ENCODE measurements around the gene DPH7. TPM values are rescaled to one million over a fixed set of nuclear protein-coding genes. Genes with fewer than 3 reads are reported as not detected.
A peak's percentile ranks its signal among the peaks of the same experiment; 100 is the strongest.
"Not testable (repeated sequence)": the region's sequence is repeated elsewhere in the genome, so short reads cannot be mapped to it uniquely, and the experiment has no call there.

Gene DPH7
- total RNA-seq, 6 experiments from 2014 or later, result 18.2 to 20.7 (median 20.1) TPM

- peak overlapping the region; percentile 90 for H3K4me3 Mint-ChIP-seq
- H3K27me3 Mint-ChIP-seq (ENCODE audit: insufficient read depth), result no peaks in the 10 kb centered on the region
- H3K9me3 Mint-ChIP-seq, result no peaks in the 10 kb centered on the region
- peak overlapping the region; percentile 78 for H3K27ac Mint-ChIP-seq
- DNase-seq, result no peak
- peaks cover 28% of the 10 kb centered on the region for H3K4me1 Mint-ChIP-seq (ENCODE audit: low read depth)
- H3K36me3 Mint-ChIP-seq (ENCODE audit: low read depth), result peaks cover 19% of the 10 kb centered on the region
- TF ChIP-seq, protein P1, sequence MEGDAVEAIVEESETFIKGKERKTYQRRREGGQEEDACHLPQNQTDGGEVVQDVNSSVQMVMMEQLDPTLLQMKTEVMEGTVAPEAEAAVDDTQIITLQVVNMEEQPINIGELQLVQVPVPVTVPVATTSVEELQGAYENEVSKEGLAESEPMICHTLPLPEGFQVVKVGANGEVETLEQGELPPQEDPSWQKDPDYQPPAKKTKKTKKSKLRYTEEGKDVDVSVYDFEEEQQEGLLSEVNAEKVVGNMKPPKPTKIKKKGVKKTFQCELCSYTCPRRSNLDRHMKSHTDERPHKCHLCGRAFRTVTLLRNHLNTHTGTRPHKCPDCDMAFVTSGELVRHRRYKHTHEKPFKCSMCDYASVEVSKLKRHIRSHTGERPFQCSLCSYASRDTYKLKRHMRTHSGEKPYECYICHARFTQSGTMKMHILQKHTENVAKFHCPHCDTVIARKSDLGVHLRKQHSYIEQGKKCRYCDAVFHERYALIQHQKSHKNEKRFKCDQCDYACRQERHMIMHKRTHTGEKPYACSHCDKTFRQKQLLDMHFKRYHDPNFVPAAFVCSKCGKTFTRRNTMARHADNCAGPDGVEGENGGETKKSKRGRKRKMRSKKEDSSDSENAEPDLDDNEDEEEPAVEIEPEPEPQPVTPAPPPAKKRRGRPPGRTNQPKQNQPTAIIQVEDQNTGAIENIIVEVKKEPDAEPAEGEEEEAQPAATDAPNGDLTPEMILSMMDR (IDR thresholded peaks at IDR 0.05), result no peak
Measured at GRCh38 chr9:137552022-137552768, 26.5 kb downstream of the DPH7 start.

DNA sequence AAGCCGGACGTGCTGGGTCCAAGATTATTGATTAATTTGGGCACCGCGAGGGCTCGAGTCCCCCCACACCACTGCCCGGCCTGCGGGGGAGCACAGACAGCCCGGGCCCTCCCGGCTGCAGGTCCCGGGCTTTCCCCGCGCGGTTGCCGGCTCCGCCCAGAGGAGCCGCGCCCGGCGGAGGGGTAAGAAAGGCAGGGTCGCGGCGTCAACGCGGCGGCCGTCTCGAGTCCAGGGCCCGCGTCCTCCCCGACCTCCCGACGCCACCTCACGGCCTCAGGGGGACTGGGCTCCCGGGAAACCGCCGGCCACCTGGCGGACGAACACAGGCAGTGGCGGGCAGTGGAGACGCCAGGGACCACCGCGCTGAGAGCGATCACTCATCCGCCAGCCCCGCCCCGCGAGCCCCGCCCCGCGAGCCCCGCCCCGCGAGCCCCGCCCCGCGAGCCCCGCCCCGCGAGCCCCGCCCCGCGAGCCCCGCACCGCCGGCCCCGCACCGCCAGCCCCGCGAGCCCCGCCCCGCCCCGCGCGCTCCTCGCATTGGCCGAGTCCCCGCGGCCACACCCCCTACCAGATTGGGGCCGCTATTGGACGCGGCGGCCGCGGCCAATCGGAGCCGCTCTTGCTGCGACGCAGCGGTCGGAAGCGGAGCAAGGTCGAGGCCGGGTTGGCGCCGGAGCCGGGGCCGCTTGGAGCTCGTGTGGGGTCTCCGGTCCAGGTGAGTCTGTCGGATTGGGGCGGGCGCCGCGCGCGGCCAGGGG is 27.3 kb downstream of the DPH7 start, which contains the start of gene MRPL41:
TSS of gene MRPL41 (plus strand) at position 616 of the 758 bp plus-strand sequence. CDS start 203 bp downstream, outside the sequence.
- Mint-ChIP-seq H3K4me3 (peak within 1 kb of the TSS; percentile 90), H3K36me3 (ENCODE audit: low read depth) (peaks cover 19% of the 10 kb centered on the region), H3K9me3 (no peaks in the 10 kb centered on the region), H3K27me3 (ENCODE audit: insufficient read depth) (no peaks in the 10 kb centered on the region), H3K27ac (peak within 1 kb of the TSS; percentile 78), H3K4me1 (ENCODE audit: low read depth) (peaks cover 28% of the 10 kb centered on the region)
- TF ChIP-seq, protein P1 (IDR thresholded peaks at IDR 0.05), result peak; percentile 73
- DNase-seq, result peak; percentile 75

- H3K9me3 Mint-ChIP-seq; H3K27ac Mint-ChIP-seq; DNase-seq; H3K27me3 Mint-ChIP-seq (ENCODE audit: insufficient read depth): not testable (repeated sequence)
- Mint-ChIP-seq H3K4me3 (peak overlapping the region; percentile 57), H3K4me1 (ENCODE audit: low read depth) (peaks cover 23% of the 10 kb centered on the region), H3K36me3 (ENCODE audit: low read depth) (peaks cover 19% of the 10 kb centered on the region)
Measured at GRCh38 chr9:137550958-137551263, 27.8 kb downstream of the DPH7 start.

DNA sequence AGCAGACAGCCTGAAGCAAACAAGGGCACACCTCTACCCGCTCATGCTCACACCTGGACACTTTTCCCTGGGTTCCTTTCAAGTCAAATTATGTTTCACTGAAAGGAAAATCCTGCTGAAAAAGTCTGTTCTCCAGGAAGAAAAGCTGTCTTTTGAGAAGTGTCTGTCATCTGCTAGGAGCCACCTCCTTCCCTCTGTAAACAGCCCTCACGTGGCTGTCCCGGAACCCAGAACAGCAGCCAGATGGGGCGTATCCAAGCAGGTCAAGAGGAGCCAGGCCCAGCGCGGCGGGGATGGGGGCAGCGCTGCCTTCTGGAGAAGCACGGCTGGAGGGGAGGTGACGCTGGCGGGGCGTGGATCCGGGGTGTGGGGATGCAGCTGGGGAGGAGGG is 28.5 kb downstream of the DPH7 start, which contains the start of gene PNPLA7:
TSS of gene PNPLA7 (minus strand) at position 172 of the 391 bp plus-strand sequence. CDS start 205 bp downstream, outside the sequence.
- TF ChIP-seq, protein P1 (IDR thresholded peaks at IDR 0.05), result no peak
- Mint-ChIP-seq H3K4me3 (peak within 1 kb of the TSS; percentile 85), H3K4me1 (ENCODE audit: low read depth) (peaks cover 20% of the 10 kb centered on the region), H3K36me3 (ENCODE audit: low read depth) (peaks cover 16% of the 10 kb centered on the region), H3K27ac (peak within 1 kb of the TSS; percentile 64), H3K9me3 (no peaks in the 10 kb centered on the region), H3K27me3 (ENCODE audit: insufficient read depth) (no peaks in the 10 kb centered on the region)
- peak; percentile 70 for DNase-seq

DNA sequence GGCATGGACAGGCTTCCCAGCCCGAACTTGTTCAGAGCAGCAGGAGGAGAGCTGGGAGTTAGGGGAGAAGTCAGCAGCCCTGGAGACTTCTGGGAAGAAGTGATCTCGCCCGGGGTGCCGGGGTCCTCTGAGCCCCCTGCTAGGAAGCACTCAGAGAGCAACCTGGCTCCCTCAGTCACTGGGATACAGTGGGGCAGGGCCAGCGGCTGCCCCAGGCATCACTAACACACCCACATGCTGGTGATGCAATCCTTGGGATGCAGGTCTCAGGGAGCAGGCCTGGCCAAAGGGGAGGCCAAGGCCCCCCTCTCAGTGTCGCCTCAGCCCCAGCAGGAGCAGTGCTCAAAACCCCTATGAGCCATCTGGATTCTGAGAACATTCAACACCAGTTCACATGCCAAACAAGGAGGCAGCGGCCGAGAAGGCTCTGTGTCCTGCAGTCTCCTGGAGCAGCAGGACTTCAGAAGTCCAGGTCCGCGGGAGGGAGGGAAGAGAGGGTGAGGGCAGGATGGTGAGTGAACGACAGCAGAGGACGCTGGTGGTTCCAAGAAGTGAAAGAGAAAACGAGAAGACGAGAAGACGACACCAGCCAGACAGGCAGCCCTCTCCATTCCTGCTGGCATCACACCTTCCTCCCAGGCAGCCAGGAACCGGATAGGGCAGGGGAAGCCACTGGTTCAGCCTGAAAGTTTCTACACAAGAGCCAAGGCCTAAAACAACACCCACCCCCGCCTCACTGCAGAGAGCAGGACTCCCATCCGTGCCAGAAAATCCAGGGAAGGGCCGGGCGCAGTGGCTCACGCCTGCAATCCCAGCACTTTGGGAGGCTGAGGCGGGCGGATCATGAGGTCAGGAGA is 30.8 kb downstream of the DPH7 start:
- Mint-ChIP-seq H3K27ac (no peak overlapping the region), H3K9me3 (no peaks in the 10 kb centered on the region), H3K4me1 (ENCODE audit: low read depth) (peaks cover 21% of the 10 kb centered on the region), H3K36me3 (ENCODE audit: low read depth) (peaks cover 5% of the 10 kb centered on the region), H3K27me3 (ENCODE audit: insufficient read depth) (no peaks in the 10 kb centered on the region; the same call in 1 of the 2 replicates), H3K4me3 (no peak overlapping the region)
- DNase-seq, result no peak
- TF ChIP-seq, protein P1 (IDR thresholded peaks at IDR 0.05), result no peak

Data from HFFc6 (cell line).